Medulla oblongata (tissue), 1 donor: Measurements from ENCODE around the gene APOL2.
"Not testable (repeated sequence)": the region's sequence is repeated elsewhere in the genome, so short reads cannot be mapped to it uniquely, and the experiment has no call there.

Source experiments
- DNase-seq: peaks from one replicate; pipeline ENCODE4 v3.0.0-alpha.2; 2015; ENCODE audit errors: extremely low spot score

APOL2 gene

DNA sequence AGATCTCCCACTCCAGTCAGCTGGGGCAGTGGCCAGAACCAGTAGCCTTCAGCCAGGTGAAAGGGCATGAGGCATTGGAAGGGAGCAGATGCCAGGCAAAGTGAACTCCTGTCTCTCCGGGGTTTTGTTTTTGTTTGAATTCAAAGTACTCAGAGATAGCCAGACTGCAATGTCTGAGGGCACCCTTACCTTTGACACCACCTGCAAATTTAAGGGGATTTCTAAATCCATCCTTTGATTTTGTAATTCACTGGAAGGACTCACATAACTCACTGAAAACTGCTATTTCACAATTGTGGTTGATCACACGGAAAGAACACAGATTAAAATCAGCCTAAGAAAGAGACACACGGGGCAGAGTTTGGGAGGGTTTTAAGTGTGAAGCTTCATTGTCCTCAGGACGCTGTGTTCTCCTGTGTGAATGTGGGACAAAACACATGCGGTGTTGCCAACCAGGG lies 23.9 kb upstream of the APOL2 start:
- not testable (repeated sequence) for DNase-seq

DNA sequence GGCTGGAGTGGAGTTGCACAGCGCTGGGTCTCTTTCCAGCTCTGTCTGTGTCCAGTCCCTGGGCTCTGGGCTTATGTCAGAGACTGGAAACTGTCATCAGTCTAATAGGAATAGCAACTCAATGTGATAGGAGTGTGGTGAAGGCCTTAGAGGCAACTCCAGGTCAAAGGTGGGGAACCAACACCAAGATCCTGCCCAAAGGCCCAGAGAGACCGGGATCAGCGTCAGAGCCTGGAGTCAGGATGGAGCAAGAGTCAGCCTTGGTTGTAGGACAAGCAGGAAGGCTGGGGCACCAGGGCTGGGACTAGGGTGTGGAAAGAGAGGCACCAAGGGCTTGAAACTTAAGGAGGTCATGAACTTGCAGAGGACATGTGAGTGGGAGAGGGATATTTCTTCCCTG lies 23.0 kb upstream of the APOL2 start:
- not testable (repeated sequence) for DNase-seq

DNA sequence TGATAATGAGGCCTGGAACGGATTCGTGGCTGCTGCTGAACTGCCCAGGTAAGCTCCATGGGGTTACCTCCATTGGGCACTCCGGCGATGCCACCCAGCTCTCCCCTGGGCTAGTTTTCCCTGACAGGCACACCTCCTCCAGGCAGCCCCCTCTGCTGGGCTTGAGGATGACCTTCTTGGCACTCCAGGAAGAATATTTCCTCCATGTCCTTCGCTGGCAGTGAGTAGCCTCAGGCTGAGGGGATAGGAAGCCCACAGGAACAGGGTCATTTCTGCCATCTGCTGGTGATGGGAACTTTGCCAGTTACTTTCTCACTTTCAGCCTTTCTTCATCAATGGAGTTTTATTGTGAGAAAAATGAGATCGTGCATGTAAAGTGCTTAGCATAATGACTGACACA lies 22.3 kb upstream of the APOL2 start:
- not testable (repeated sequence) for DNase-seq

DNA sequence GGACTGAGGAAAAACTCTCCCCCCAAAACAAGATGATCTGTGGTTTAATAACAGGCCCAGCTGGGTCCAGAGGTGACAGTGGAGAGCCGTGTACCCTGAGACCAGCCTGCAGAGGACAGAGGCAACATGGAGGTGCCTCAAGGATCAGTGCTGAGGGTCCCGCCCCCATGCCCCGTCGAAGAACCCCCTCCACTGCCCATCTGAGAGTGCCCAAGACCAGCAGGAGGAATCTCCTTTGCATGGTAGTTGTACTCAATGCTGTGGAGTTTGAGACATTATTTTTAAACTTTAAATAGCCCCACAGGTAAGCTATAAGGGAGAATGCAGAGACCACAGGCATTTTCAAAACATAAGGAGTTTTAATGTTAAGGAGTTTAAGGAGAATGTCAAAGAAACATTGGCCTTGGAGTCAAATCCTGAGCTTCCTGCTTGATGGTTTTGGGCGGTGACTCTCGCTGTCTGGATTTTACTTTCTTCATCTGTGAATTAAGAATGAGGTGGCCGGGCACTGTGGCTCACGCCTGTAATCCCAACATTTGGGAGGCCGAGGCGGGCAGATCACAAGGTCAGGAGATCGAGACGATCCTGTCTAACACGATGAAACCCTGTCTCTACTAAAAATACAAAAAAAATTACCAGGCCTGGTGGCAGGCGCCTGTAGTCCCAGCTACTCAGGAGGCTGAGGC lies 20.4 kb upstream of the APOL2 start:
- DNase-seq: no peak

DNA sequence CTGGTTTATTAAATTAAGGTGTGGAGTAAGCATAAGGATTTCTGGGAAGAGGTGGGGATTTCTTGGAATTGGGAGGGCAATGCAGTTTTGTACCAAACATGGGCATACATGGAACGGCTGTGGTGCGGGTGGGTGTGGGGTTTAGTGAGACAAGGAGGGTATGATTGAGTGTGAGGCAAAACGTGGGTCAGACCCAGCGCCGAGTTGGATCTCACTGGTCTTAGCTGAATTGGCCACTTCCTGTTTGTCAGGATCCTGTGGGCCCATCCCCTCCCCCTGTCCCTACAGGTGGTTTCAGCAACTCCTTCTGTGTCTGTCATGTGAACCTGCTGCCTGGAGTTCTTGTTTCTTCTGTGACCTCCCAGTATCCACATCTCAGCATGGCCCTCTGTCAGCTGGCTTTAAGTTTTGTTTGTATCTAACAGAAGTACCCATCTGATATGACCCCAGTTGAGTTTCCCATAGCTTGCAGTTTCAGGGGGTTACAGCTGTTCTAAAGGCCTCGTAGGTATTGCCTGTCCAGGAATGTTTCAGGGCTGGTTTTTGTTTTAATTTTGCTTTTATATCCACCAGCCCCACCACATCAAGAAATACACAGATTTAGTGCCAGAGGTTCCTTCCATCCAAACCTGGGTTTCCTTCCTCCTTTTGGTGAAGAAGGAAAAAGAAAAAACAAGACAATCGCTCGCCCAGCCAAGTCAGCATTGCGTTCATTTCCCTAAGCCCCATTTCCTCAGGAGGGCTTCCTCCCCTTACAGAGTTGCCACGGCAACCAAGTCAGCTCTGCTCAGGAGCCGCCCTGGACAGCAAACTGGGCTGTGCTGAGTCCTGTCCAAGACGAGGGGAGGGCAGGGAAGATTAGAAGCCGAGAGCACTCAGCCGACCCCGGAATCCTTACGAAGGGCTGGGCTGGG lies 19.6 kb upstream of the APOL2 start:
- no peak for DNase-seq

DNA sequence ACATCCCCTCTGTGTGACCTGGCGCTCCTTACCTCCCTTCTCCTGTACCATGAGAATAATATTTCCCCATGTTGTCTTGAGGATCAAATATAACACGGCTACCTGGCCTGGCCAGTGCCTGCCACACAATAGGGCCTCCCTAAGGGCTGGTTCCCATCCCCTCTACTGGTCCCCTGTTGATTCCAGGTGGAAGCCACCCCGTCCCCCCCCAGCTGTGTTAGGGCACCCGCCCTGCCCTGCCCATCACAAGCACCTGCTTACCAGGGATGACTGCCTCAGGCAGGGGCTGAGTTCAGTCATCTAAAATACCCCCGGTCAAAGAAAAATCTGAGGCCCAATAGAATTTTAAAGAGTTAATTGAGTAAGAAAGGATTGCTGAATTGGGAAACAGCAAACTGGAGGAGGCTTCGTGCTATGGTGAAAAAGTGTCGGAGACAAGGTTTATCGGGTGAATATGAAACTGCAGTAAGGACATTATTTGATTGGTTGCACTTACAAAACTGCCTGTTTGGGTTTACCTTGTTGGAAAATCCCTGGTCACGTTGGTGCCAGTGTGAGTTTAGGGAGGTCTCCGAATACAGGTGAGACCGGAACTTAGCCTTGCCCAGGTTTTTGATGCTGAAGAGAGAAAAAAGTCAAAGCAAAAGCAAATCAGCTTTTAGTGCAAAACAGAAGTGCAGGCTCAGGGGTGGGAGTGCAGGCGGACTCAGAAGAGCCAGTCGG lies 18.8 kb upstream of the APOL2 start:
- DNase-seq: no peak

DNA sequence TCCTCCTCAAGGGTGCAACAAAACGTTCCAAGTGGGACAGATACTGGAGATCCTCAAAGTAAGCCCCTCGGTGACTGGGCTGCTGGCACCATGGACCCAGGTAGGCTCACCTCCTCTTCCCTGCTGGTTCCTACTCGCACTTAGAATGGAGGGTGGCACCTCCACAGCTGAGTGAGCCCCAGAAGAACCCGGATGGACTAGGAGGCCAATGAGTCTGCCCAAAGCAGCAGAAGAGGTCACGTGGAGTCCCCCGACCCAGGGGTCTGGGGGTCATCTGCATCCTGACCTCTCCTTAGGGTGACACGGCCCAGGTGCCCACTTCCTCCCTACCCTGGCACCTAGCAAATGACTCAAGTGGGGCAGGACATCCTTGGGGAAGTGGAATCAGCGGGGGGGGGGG lies 18.0 kb upstream of the APOL2 start:
- no peak for DNase-seq

DNA sequence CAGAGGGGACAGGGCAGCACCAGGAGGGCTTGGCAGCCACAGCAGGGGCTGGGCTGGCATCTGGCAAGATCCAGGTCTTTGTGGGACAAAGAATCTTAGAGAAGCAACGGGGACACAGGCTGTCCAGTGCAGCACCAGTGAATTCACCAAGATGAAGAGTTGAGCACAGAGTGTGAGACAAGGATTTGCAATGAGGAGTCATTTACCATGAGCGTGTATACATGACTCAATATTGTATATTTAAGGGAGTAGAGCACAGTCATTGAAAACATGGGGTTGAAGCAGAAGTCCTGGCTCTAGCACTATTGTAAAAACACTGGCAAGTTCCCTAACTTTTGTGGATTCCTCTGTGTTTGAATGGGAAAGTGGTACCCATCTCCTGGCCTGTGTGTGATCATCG lies 17.2 kb upstream of the APOL2 start:
- no peak for DNase-seq

DNA sequence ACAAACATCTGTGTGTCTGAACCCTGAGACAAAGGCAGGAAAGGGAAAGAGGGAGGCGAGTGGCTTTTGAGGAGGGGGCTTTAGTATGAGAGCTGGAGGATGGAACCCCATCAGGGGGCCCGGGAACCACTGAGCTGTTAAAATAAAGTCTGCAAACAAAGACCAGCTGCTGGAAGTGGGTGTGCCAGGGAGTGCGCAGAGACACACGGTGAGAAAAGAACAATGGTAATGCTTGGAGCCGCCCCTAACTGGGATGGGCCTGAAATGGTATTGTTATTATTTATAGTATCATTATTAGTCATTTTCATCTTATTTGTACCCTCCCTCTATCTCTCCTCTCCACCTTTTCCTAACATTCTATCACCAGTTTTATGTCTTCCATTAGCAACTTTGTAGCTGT lies 16.2 kb upstream of the APOL2 start:
- not testable (repeated sequence) for DNase-seq

DNA sequence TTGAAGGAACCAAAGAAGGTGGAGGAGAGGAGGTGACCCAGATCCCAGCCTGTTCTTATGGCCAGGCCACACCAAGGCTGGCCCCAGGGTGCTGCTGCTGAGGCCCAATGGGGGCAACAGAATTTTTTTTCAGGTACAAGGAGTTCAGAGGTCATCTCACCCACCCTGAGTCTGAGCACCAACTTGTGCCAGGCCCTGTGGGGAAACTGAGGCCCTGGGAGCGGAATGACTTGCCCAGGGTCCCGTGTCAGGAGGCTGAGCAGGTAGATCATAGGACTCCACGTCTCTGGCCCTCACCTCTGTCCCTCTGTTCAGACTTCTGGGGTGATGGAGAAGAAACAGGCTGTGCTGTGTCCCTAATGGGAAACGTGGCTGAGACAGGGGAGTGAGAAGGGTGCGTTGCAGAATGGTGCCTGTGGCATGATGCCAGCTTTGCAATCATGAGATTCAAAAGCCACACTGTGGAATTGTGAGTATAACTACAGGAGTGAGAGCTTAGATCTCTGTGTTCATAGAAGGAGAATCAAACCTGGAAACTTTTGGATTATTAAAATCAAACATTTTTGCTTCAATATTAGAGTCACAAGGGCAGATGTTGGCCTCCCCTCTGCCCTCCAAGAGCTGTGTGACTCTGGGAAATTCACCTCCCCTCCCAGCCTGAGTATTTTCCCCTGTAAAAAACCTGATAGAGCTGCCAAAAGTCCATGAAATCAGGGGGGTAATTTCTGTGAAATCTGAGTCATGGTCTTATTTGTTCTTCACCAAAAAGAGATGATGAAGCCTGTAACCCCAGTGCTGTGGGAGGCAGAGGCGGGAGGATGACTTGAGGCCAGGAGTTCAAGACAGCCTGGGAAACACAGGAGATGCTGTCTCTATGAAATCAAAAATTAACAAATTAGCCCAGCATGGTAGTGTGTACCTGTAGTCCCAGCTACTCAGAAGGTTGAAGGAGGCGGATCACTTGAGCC lies 14.5 kb upstream of the APOL2 start:
- DNase-seq: no peak

DNA sequence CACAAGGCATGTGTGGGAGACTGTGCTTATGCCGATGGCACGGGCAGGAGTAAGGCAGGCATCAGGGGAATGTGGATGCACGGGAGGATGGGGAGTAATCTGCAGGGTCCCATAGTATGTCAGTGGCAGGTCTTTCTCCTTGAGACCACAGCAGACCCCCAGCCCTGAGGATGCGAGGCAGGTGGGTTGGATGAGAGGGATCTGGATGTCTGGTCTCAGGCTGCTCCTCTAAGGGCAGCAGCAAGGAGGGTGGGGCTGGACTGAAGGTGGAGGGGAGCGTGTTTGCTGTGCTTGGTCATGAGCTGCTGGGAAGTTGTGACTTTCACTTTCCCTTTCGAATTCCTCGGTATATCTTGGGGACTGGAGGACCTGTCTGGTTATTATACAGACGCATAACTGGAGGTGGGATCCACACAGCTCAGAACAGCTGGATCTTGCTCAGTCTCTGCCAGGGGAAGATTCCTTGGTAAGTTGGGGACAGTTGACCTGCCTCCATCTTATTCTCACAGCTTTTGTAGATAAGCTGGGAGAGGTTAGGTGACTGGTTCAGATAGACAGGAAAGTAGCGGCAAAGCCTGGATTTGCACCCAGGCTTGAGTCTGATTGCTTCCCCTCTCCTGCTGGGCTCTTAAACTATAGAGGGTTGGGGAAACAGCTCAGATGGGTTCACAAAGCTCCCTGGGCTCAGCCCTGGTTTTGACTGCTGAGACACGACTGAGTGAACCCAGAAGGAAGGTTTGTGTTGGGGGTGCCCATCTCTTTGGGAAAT lies 13.6 kb upstream of the APOL2 start, which contains the start of gene APOL1:
TSS of gene APOL1 (plus strand) at position 380 of the 769 bp plus-strand sequence. CDS start 1,823 bp downstream, outside the sequence.
- DNase-seq: peak; percentile 63

DNA sequence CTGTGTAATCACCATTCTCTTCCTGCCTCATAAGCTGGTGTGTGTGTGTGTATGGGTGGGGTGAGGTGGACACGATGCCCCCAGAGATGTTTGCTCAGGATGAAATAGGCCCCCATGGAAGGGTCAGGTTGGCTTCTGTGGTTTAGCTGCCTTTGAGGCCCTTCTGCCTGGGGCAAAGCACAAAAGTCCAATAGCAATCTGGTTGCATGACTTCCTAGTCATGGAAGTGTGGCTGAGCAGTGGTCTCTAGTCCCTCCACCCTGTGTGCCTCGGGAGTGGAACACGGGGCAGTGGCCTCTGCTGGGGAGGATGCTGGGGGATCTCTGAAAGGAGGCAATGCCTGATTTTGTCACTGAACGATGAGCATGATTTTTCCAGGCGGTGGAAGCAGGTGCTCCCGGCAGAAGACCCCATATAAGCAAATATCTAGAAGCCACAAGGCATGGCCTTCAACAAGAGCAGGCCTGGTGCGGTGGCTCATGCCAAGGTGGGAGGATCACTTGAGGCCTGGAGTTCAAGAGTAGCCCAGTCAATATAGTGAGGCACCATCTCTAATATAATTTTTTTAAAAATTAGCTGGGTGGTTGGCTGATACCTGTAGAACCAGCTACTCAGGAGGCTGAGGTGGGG lies 12.8 kb upstream of the APOL2 start:
- DNase-seq: not testable (repeated sequence)

DNA sequence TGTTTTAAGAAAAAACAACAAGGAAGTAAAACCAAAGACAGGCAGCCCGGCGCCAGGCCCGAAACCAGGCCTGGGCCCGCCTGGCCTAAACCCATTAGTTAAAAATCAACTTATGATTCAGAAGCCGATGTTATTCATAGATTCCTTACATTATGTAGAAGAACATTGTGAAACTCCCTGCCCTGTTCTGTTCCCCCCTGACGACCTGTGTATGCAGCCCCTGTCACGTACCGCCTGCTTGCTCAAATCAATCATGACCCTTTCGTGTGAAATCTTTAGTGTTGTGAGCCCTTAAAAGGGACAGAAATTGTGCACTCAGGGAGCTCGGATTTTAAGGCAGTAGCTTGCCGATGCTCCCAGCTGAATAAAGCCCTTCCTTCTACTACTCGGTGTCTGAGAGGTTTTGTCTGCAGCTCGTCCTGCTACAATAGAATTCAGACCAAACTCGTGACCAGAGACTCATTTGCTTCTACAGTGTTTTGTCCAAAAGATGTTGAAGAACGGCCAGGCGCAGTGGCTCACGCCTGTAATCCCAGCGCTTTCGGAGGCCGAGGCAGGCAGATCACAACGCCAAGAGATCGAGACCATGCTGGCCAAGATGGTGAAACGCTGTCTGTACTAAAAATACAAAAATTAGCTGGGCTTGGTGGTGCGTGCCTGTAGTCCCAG lies 11.1 kb upstream of the APOL2 start:
- peak; percentile 71 for DNase-seq

DNA sequence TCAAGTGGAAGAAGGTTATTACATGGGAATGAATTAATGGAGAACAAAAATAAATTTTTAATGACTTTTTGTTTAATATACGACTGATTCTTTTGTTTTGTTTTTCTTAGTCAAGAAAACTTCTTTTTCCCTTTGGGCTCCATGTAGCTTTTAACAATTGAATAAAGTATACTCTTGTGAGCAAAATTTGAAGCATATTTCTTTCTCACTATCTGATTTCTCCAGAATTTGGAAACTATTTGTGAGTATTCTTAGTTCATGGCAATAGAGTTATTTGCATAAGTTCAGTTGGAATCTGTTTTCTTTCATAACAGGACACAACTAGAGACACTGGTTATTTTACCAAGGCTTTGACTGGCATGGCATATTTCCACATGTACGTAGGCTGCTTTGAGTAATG lies 9.8 kb upstream of the APOL2 start:
- DNase-seq: no peak

DNA sequence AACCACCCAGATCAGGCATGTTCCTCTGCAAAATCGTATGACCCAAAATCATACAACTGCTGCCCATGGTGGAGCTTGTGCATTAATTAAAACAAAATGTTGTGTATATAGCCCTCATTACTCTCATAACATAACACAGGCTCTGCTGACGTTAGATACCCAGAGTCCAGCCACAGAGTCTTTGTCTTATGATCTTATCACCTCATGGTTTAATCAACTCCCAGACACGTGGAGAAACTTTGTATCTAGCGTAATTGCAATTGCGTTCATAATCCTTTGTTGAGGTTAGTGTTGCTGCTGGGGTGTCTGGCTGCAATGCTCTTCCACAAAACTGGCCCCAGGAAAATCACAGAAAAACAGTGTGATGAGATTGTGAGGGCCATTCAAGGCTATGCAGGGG lies 8.6 kb upstream of the APOL2 start:
- no peak for DNase-seq

DNA sequence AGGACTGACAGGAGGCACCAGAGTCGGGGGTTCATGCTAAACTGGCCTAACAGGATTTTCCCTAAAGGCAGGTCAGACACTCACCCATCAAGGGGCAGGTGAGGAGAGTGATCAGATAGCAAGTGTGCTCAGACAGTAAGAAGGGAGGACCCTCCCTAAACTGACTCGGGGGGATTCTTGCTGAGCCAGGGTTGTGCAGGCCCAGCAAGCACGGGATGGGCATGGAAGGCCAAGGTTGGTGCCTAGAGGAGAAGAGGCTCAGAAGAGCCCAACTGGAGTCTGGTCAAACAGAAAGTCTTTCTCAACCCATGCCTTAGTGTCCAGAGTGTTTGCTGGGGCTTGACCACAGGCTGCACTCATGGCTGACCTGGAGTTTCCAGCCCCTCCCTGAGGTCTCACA lies 7.4 kb upstream of the APOL2 start:
- no peak for DNase-seq

DNA sequence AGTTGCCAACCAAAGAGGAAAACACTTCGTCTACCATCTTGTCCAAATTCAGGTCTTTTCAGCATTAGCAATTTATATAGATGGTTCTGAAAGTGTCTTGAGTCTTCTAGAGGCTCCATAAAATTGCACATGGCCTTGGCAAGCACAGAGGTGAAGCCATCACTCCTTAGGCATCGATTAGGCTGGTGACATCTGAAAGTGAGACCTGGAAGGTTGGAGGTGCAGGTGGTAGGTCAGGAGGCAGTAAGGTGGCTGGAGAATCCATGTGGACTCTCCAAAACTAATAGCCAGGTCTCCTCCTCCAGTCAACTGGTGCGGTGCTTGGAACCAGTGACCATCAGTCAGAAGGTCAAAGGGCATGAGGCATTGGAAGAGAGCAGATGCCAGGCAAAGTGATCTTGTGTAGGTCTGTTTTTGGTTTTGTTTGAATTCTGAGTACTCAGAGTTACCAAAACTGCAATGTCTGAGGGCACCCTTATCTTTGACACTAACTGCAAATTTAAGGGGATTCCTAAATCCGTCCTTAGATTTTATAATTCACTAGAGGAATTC lies 6.6 kb upstream of the APOL2 start:
- no peak for DNase-seq

DNA sequence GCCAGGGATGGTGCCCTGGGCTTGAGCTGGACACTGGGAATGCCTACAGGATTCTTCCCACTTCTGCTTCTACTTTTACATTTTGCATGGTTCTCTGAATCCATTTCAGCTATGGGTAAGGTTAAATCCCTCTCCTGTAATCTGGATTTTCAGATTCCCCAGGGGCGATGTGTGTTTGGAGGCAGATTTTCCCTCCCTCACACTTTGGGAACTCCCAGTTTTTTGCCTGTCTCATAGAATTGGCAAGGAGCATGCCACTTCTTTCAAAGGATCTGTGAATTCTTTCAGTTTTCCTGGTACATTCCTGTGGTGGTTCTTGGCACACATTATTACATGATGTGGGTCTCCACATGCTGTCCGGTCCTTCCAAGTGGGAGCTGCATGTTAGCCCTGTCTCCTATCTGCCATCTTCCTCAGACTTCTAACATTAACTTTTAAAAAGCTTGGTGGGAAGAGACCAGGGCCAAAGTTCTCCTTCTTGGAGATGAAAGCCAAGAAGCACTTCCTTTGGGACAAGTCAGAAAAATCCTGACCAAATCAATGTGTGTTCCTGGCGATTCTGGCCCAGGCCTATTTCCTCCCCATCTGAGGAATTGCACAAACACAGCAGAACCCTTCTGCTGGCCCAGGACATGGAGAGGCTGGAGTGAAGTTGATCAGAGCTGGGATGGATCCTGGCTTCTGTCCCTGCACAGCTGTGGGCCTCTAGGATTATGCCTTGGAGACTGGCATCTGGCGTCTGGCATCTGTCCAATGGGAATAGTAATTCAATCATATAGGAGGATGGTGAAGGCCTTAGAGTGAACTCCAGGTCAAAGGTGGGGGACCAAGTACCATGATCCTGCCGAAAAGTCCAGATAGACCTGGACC lies 5.4 kb upstream of the APOL2 start:
- DNase-seq: no peak
